Upper lobe of right lung (tissue), 1 donor: ENCODE data around the gene ZNF394. TPM values are rescaled to one million over a fixed set of nuclear protein-coding genes. Genes with fewer than 3 reads are reported as not detected.

Source experiments
- ATAC-seq: fragments of 200-7000 bp; cut with Tn5 transposase; one replicate; pipeline ENCODE4 v1.9.1; 2020; ENCODE audit warnings: mild to moderate bottlenecking, moderate library complexity
- DNase-seq: peaks from one replicate; pipeline ENCODE4 v3.0.0-alpha.2; 2020
- H3K27ac ChIP-seq: fragments of 200-600 bp; one replicate; pipeline ENCODE4 v1.8.0; 2022
- H3K27me3 ChIP-seq: fragments of 200-600 bp; one replicate; pipeline ENCODE4 v1.8.0; 2022; ENCODE audit warnings: mild to moderate bottlenecking
- H3K36me3 ChIP-seq: fragments of 200-600 bp; one replicate; pipeline ENCODE4 v1.8.0; 2022
- H3K4me1 ChIP-seq: fragments of 200-600 bp; one replicate; pipeline ENCODE4 v1.8.0; 2022
- H3K4me3 ChIP-seq: fragments of 200-600 bp; one replicate; pipeline ENCODE4 v1.8.0; 2022; ENCODE audit warnings: mild to moderate bottlenecking
- H3K9me3 ChIP-seq: fragments of 200-600 bp; one replicate; pipeline ENCODE4 v1.8.0; 2022
- intact Hi-C: fragments of 100-400 bp; cut with DNase I; formaldehyde crosslinking; loops from one replicate; pipeline ENCODE4 v1.11.0; 2022
- total RNA-seq: library from RNA; stranded (reverse); fragmentation: NEBNext Ultra II Directional; extraction: Animal tissue kit (Norgen Biotek cat#: 25700); gene quantifications from one replicate; pipeline ENCODE4 v1.2.1, GENCODE V29; 2021
- TF ChIP-seq, protein P1 (sequence below): fragments of 200-600 bp; IDR thresholded peaks from one replicate; pipeline ENCODE4 v1.8.0; 2022; ENCODE audit warnings: antibody characterized with exemption
- donor health status: DM: no; HTN: yes; CAD: no; lungs with severe emphysema.

ZNF394 gene
- total RNA-seq, 1 donor from 2014 or later, result 34.5 TPM

DNA sequence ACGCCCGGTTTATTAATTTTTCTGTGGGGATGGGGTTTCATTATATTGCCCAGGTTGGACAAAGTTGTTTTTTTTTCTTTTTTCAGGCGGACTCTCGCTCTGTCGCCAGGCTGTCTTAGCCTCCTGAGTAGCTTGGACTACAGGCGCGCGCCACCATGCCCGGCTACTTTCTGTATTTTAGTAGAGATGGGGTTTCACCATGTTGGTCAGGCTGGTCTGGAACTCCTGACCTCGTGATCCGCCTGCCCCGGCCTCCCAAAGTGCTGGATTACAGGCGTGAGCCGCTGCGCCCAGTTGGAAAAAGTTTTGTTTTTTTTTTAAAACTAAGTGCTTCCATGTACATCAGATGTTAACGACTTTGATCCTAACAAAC, 542 bp upstream of the ZNF394 start:
- intact Hi-C loops, result no loop called here
- ATAC-seq (no peak), DNase-seq (no peak)
- Histone ChIP-seq H3K4me1 (peaks cover 27% of the 10 kb centered on the region), H3K36me3 (peaks cover 26% of the 10 kb centered on the region), H3K27ac (peak overlapping the region; percentile 96), H3K27me3 (no peaks in the 10 kb centered on the region), H3K9me3 (no peaks in the 10 kb centered on the region), H3K4me3 (peak overlapping the region; percentile 100)
- TF ChIP-seq, protein P1, sequence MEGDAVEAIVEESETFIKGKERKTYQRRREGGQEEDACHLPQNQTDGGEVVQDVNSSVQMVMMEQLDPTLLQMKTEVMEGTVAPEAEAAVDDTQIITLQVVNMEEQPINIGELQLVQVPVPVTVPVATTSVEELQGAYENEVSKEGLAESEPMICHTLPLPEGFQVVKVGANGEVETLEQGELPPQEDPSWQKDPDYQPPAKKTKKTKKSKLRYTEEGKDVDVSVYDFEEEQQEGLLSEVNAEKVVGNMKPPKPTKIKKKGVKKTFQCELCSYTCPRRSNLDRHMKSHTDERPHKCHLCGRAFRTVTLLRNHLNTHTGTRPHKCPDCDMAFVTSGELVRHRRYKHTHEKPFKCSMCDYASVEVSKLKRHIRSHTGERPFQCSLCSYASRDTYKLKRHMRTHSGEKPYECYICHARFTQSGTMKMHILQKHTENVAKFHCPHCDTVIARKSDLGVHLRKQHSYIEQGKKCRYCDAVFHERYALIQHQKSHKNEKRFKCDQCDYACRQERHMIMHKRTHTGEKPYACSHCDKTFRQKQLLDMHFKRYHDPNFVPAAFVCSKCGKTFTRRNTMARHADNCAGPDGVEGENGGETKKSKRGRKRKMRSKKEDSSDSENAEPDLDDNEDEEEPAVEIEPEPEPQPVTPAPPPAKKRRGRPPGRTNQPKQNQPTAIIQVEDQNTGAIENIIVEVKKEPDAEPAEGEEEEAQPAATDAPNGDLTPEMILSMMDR, result no peak

DNA sequence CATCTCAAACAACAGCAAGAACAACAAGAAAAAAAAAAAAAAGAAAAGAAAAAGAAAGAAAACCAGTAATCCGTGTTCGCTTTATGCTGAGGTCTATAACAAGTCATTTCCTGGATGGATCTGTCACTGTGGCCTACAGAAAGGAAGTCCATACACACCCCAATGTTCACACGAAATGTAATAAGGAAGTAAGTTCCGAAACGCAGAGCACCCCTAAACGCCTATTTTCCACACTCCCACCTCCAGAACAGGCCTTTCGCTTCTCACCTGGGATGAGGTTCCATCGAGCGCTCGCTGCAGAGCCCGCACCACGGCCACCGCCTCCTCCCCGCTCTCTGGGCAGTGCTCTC, 735 bp downstream of the ZNF394 start:
- H3K36me3 ChIP-seq, result peaks cover 38% of the 10 kb centered on the region
- H3K4me3 ChIP-seq, result peak overlapping the region; percentile 100
- ATAC-seq (peak; percentile 19), DNase-seq (no peak)
- TF ChIP-seq, protein P1, result no peak
- intact Hi-C loops, result no loop called here
- H3K9me3 ChIP-seq, result peaks cover 5% of the 10 kb centered on the region
- H3K27me3 ChIP-seq, result no peaks in the 10 kb centered on the region
- peaks cover 24% of the 10 kb centered on the region for H3K4me1 ChIP-seq
- peak overlapping the region; percentile 96 for H3K27ac ChIP-seq

DNA sequence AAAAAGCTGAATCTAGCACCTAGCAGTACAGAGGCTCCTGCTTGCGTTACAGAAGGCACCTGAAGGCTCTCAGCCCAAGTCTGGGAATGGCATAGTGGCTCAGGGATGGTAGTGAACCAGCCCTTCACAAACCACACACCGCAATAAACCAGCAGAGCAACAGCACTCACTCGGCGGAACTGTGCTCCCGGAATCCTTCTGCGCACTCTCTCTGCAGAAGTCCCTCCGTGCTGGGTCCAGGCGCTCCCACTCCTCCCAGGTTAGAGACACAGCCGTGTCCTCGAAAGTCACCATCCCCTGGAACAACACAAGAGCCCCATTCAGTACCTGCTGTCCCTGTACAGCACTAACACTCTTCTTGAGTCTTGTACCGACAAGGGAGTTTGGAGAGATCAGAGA, 1.5 kb downstream of the ZNF394 start:
- no peak overlapping the region for H3K27ac ChIP-seq
- intact Hi-C loops, result no loop called here
- DNase-seq, result no peak
- no peak for ATAC-seq
- peaks cover 24% of the 10 kb centered on the region for H3K4me1 ChIP-seq
- H3K36me3 ChIP-seq, result peaks cover 46% of the 10 kb centered on the region
- TF ChIP-seq, protein P1, result no peak
- H3K27me3 ChIP-seq, result no peaks in the 10 kb centered on the region
- H3K4me3 ChIP-seq, result peak overlapping the region; percentile 100
- H3K9me3 ChIP-seq, result peaks cover 11% of the 10 kb centered on the region

DNA sequence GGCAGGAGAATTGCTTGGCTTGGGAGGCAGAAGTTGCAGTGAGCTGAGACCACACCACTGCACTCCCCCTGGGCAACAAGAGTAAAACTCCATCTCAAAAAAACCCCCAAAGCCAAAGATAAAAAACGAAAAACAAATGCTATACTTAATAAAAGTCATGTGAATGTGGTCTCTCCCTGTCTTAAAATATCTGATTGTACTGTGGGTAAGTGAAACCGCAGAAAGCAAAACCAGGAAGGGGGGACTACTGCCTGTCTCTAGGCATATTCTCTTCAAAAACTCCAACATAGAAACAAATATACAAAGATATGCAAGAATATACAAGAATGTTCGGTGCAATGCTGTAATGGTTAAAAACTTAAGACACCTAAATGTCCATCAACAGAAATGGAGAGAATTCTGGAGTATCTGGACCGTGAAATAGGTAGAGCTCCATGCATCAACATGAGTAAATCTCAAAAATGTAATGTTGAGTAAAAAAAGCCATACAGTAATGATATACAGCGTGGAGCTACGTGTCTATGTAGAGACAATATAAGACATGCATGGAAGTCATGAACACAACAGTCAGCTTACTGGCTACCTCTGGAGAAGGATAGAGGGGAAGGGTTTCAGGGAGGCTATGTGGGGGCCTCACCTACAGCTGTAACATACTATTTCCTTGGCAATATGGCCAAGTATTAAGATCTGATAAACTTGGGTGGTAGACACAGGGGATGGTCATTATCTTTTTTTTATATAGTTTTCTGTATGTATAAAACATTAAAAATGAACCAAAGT, 2.1 kb downstream of the ZNF394 start:
- H3K27me3 ChIP-seq, result no peaks in the 10 kb centered on the region
- H3K4me1 ChIP-seq, result peaks cover 24% of the 10 kb centered on the region
- peak overlapping the region; percentile 100 for H3K4me3 ChIP-seq
- H3K27ac ChIP-seq, result no peak overlapping the region
- H3K9me3 ChIP-seq, result peaks cover 11% of the 10 kb centered on the region
- DNase-seq, result no peak
- TF ChIP-seq, protein P1, result no peak
- ATAC-seq, result no peak
- peaks cover 52% of the 10 kb centered on the region for H3K36me3 ChIP-seq
- intact Hi-C loops, result no loop called here

DNA sequence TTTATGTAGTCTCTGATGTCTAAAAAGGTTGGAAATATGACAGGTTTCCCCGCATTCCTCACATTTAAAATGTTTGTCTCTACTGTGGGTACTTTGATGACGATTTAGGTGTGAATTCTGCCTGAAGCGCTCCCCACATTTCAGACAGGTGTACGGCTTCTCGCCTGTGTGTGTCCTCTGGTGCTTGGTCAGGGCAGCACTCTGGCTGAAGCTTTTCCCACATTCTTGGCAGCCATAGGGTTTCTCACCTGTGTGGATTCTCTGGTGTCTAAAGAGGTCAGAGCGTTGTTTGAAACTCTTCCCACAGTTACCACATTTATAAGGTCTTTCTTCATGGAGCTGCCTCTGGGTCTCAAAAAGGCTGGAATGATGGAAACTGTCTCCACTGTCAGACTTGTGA, 6.3 kb downstream of the ZNF394 start:
- Histone ChIP-seq H3K9me3 (peaks cover 11% of the 10 kb centered on the region), H3K27me3 (no peaks in the 10 kb centered on the region), H3K36me3 (peaks cover 61% of the 10 kb centered on the region), H3K4me3 (no peak overlapping the region), H3K4me1 (peaks cover 17% of the 10 kb centered on the region), H3K27ac (no peak overlapping the region)
- intact Hi-C loops, result no loop called here
- ATAC-seq, result no peak
- DNase-seq, result no peak
- TF ChIP-seq, protein P1, result no peak
